Activated CD4-positive, alpha-beta T cell treated with anti-CD3 and anti-CD28 coated beads, Interleukin-2, amount 50 U/mL, for 48 hours (primary cell): ENCODE measurements around the gene SUSD3.

Source experiments
- DNase-seq, 2 experiments: peaks; one replicate each; pipeline ENCODE4 v3.0.0-alpha.2; 2020

Gene SUSD3

GRCh38 chr9:93126151-93126781 lies 67.8 kb downstream of the SUSD3 start:
- DNase-seq, result no peak

- peak in 1 of 2 experiments; percentile 34 for DNase-seq
Measured at GRCh38 chr9:93126825-93127368, 68.4 kb downstream of the SUSD3 start.

GRCh38 chr9:93127395-93127911 lies 69.0 kb downstream of the SUSD3 start:
- no peak for DNase-seq

- DNase-seq, result no peak
Measured at GRCh38 chr9:93128011-93128714, 69.7 kb downstream of the SUSD3 start.

- DNase-seq, result no peak
Measured at GRCh38 chr9:93128715-93129224, 70.3 kb downstream of the SUSD3 start.

GRCh38 chr9:93129286-93129685 lies 70.8 kb downstream of the SUSD3 start:
- no peak for DNase-seq

GRCh38 chr9:93129691-93130500 lies 71.4 kb downstream of the SUSD3 start:
- no peak for DNase-seq

- no peak for DNase-seq
Measured at GRCh38 chr9:93130861-93131481, 72.5 kb downstream of the SUSD3 start.

- no peak for DNase-seq
Measured at GRCh38 chr9:93131599-93132286, 73.2 kb downstream of the SUSD3 start.

- no peak for DNase-seq
Measured at GRCh38 chr9:93132287-93132927, 73.9 kb downstream of the SUSD3 start.

- DNase-seq, result peak in 1 of 2 experiments; percentile 70
Measured at GRCh38 chr9:93132946-93133680, 74.6 kb downstream of the SUSD3 start.

- peak in 1 of 2 experiments; percentile 58 for DNase-seq
Measured at GRCh38 chr9:93133681-93134014, 75.1 kb downstream of the SUSD3 start.

- peak; percentile 87 to 90 for DNase-seq
Measured at GRCh38 chr9:93134015-93134739, 75.7 kb downstream of the SUSD3 start, which contains the start of gene NINJ1. TSS of gene NINJ1 (minus strand) at chr9:93134251. CDS start at chr9:93134217, 34 bp downstream.
